HG02759 (cell line): Measurements from ENCODE around the gene RSRC2.

Source experiments
- ATAC-seq: cut with Tn5 transposase; IDR thresholded peaks from one replicate; pipeline ENCODE4 v1.9.1; 2021; ENCODE audit warnings: mild to moderate bottlenecking, moderate library complexity; ENCODE audit not compliant: unreplicated experiment

RSRC2 gene

DNA sequence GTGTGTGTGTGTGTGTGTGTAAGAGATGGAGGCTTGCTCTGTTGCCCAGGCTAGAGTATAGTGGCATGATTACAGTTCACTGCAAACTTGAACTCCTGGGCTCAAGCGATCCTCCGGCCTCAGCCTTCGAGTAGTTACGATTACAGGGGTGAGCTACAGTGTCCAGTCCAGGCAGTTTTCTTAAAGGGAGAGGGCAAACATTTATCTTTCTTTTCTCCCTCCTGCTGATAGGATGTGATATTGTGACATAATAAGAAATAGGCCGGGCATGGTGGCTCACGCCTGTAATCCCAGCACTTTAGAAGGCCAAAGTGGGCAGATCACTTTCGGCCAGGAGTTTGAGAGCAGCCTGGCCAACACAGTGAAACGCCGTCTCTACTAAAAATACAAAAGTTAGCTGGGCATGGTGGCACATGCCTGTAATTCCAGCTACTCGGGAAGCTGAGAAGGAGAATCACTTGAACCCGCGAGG, 72.5 kb downstream of the RSRC2 start:
- ATAC-seq = no peak
